Gastroesophageal sphincter (tissue), 4 donors: ENCODE measurements around the gene ZNF417. TPM values are rescaled to one million over a fixed set of nuclear protein-coding genes. Genes with fewer than 3 reads are reported as not detected.
"Not testable (repeated sequence)": the region's sequence is repeated elsewhere in the genome, so short reads cannot be mapped to it uniquely, and the experiment has no call there.

Experiments
- ATAC-seq: fragments of 150-250 bp; one replicate; pipeline ENCODE4 v1.9.1; 2016; ENCODE audit warnings: mild to moderate bottlenecking, moderate library complexity
- H3K27ac ChIP-seq, 4 donors: fragments of 200-600 bp; sonication (generic) in 3 of 4; 1 replicate in 3 of 4; 2 replicates in 1 of 4; pipeline ENCODE4 v1.5.1; 2016 to 2019
- H3K27me3 ChIP-seq: fragments of 200-600 bp; sonication (generic); one replicate; pipeline ENCODE4 v1.5.1; 2019
- H3K36me3 ChIP-seq, 2 donors: fragments of 200-600 bp; sonication (generic); one replicate each; pipeline ENCODE4 v1.5.1; 2019; ENCODE audit warnings: control low read depth in 1 of 2
- H3K4me1 ChIP-seq, 3 donors: fragments of 200-600 bp; sonication (generic); 1 replicate in 2 of 3; 2 replicates in 1 of 3; pipeline ENCODE4 v1.5.1; 2016 to 2019; ENCODE audit warnings: control low read depth in 2 of 3
- H3K4me3 ChIP-seq, 2 donors: fragments of 200-600 bp; sonication (generic); one replicate each; pipeline ENCODE4 v1.5.1; 2019; ENCODE audit warnings: mild to moderate bottlenecking in 1 of 2, moderate library complexity in 1 of 2
- H3K9me3 ChIP-seq, 3 donors: fragments of 200-600 bp; sonication (generic); one replicate each; pipeline ENCODE4 v1.5.1; 2017 to 2019; ENCODE audit warnings: control low read depth in 2 of 3
- EP300 ChIP-seq: sonication (generic); formaldehyde crosslinking; IDR thresholded peaks from one replicate; pipeline ENCODE4 v1.6.1; 2017; ENCODE audit warnings: antibody characterized with exemption, mild to moderate bottlenecking
- POLR2A ChIP-seq, 2 donors: fragments of 450-650 bp; IDR thresholded peaks; one replicate each; pipeline ENCODE4 v1.6.1; 2017; ENCODE audit warnings: antibody characterized with exemption in 2 of 2, mild to moderate bottlenecking in 2 of 2, moderate library complexity in 1 of 2
- POLR2AphosphoS5 ChIP-seq: sonication (generic); formaldehyde crosslinking; IDR thresholded peaks from one replicate; pipeline ENCODE4 v1.6.1; 2017; ENCODE audit warnings: antibody characterized with exemption
- WGBS, 2 donors: methylation state at CpG; one replicate each; pipeline ENCODE4 v1.1.5; 2018; ENCODE audit warnings: low coverage in 1 of 2; 5-methylcytosine and 5-hydroxymethylcytosine counted together
- total RNA-seq, 4 donors: library from RNA; depleted of rRNA; stranded (reverse); fragments of >200 nt; gene quantifications; one replicate each; pipeline ENCODE4 v1.1.0, GENCODE V29; 2016
- TF ChIP-seq, protein P1 (sequence below), 4 experiments: fragments of 200-600 bp in 2 of 4; fragments of 450-650 bp in 2 of 4; sonication (generic) in 1 of 4; IDR thresholded peaks; one replicate each; pipeline ENCODE4 v1.5.1; 2017 to 2019; ENCODE audit warnings: antibody characterized with exemption in 4 of 4, mild to moderate bottlenecking in 2 of 4, moderate library complexity in 2 of 4

Gene ZNF417
- total RNA-seq, 4 donors from 2014 or later = 13.9 to 29.3 (median 16.0) TPM

GRCh38 chr19:57870225-57870624, 46.2 kb downstream of the ZNF417 start:
- no peaks in the 10 kb centered on the region for H3K4me1 ChIP-seq
- no peaks in the 10 kb centered on the region for H3K27me3 ChIP-seq
- no peak overlapping the region for H3K27ac ChIP-seq
- peaks cover 0 to 92% (median 4%) of the 10 kb centered on the region in 3 donors for H3K9me3 ChIP-seq
- no peak for ATAC-seq
- H3K36me3 ChIP-seq = peaks cover 0 to 62% of the 10 kb centered on the region in 2 donors
- WGBS, 2 donors = 96 to 100% methylated on average over 2 of the region's 2 CpGs
- no peak overlapping the region for H3K4me3 ChIP-seq
- TF ChIP-seq POLR2AphosphoS5 (no peak), EP300 (no peak)
- TF ChIP-seq, protein P1, sequence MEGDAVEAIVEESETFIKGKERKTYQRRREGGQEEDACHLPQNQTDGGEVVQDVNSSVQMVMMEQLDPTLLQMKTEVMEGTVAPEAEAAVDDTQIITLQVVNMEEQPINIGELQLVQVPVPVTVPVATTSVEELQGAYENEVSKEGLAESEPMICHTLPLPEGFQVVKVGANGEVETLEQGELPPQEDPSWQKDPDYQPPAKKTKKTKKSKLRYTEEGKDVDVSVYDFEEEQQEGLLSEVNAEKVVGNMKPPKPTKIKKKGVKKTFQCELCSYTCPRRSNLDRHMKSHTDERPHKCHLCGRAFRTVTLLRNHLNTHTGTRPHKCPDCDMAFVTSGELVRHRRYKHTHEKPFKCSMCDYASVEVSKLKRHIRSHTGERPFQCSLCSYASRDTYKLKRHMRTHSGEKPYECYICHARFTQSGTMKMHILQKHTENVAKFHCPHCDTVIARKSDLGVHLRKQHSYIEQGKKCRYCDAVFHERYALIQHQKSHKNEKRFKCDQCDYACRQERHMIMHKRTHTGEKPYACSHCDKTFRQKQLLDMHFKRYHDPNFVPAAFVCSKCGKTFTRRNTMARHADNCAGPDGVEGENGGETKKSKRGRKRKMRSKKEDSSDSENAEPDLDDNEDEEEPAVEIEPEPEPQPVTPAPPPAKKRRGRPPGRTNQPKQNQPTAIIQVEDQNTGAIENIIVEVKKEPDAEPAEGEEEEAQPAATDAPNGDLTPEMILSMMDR (IDR thresholded peaks at IDR 0.05) = no peak

GRCh38 chr19:57869655-57870054, 46.7 kb downstream of the ZNF417 start:
- WGBS, 2 donors = 91 to 100% methylated on average over 4 to 5 of the region's 6 CpGs
- ATAC-seq = not testable (repeated sequence)
- H3K36me3 ChIP-seq = peaks cover 0 to 65% of the 10 kb centered on the region in 2 donors

DNA sequence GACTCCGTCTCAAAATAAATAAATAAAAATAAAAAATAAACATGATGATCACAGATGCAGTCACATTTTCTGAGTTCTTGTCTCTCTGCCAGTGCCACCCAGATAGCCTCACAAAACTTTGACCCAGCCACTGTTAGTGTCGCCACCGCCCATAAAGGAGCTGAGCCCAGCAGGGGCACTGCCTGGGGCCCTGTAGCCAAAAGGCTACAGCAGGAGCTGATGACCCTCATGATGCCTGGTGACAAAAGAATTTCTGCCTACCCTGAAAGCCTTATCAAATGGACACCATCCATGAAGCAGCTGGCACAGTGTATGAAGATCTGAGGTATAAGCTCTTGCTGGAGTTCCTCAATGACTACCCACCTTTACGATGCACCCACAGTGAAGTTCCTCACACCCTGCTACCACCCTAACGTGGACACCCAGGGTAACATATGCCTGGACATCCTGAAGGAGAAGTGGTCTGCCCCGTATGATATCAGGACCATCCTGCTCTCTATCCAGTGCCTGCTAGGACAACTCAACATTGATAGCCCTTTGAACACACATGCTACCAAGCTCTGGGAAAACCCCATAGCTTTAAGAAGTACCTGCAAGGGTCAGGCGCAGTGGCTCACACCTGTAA, 48.4 kb downstream of the ZNF417 start:
- TF ChIP-seq POLR2A (IDR thresholded peaks at IDR 0.05) (no peak), POLR2AphosphoS5 (no peak)
- TF ChIP-seq, protein P1 (IDR thresholded peaks at IDR 0.05) = no peak
- peaks cover 0 to 65% of the 10 kb centered on the region in 2 donors for H3K36me3 ChIP-seq
- no peaks in the 10 kb centered on the region for H3K4me1 ChIP-seq
- H3K4me3 ChIP-seq = no peak overlapping the region
- H3K27ac ChIP-seq = no peak overlapping the region
- no peaks in the 10 kb centered on the region for H3K27me3 ChIP-seq
- 90 to 100% methylated on average over 1 to 4 of the region's 7 CpGs for WGBS, 2 donors
- peaks cover 0 to 87% (median 4%) of the 10 kb centered on the region in 3 donors for H3K9me3 ChIP-seq
- no peak for ATAC-seq

More at GRCh38 chr19:57869655-57870054, 46.7 kb downstream of the ZNF417 start:
- not testable (repeated sequence) for H3K27me3 ChIP-seq, H3K4me1 ChIP-seq, H3K4me3 ChIP-seq, H3K27ac ChIP-seq
- peaks cover 0 to 91% (median 4%) of the 10 kb centered on the region in 3 donors for H3K9me3 ChIP-seq

Other genes with a start within 250 kb of the ZNF417 start
- gene ZSCAN4, start 247.7 kb downstream of the ZNF417 start, total RNA-seq = not detected
- 1 to 10 TPM; 4.4 to 7.3 (median 6.7) TPM for gene ZNF551, start 234.6 kb downstream of the ZNF417 start, total RNA-seq
- 10 to 100 TPM in 1 of 4 donors, 1 to 10 TPM in 3; 3.8 to 12.6 (median 9.0) TPM for gene ZNF154, start 207.4 kb downstream of the ZNF417 start, total RNA-seq
- 10 to 100 TPM in 3 of 4 donors, 1 to 10 TPM in 1; 8.8 to 16.8 (median 11.7) TPM for gene ZNF671, start 189.0 kb downstream of the ZNF417 start, total RNA-seq
- gene ZNF776, start 169.8 kb downstream of the ZNF417 start, total RNA-seq = 10 to 100 TPM; 12.1 to 14.9 (median 13.3) TPM
- 10 to 100 TPM; 12.8 to 20.7 (median 17.1) TPM for gene ZNF586, start 146.9 kb downstream of the ZNF417 start, total RNA-seq
- 1 to 10 TPM; 2.7 to 8.7 (median 4.5) TPM for gene ZNF552, start 101.7 kb downstream of the ZNF417 start, total RNA-seq
- 10 to 100 TPM in 2 of 4 donors, 1 to 10 TPM in 2; 7.6 to 14.5 (median 10.7) TPM for gene ZNF587B, start 86.3 kb downstream of the ZNF417 start, total RNA-seq
- gene ZNF587, start 66.7 kb downstream of the ZNF417 start, total RNA-seq = 10 to 100 TPM in 3 of 4 donors, 1 to 10 TPM in 1; 9.3 to 47.5 (median 17.6) TPM
- 10 to 100 TPM in 2 of 4 donors, 1 to 10 TPM in 2; 4.9 to 13.5 (median 9.6) TPM for gene ZNF814, start 27.6 kb downstream of the ZNF417 start, total RNA-seq
- 10 to 100 TPM; 10.4 to 28.5 (median 13.9) TPM for gene ZNF418, start 18.8 kb upstream of the ZNF417 start, total RNA-seq
- 1 to 10 TPM; 4.2 to 8.6 (median 5.2) TPM for gene ZNF256, start 31.1 kb upstream of the ZNF417 start, total RNA-seq
- gene C19orf18, start 57.9 kb upstream of the ZNF417 start, total RNA-seq = 1 to 10 TPM in 1 of 4 donors, not detected in 3; 4.8 TPM
- 10 to 100 TPM in 3 of 4 donors, 1 to 10 TPM in 1; 6.0 to 49.0 (median 18.8) TPM for gene ZNF606, start 86.2 kb upstream of the ZNF417 start, total RNA-seq
- not detected for gene ZSCAN1, start 117.4 kb upstream of the ZNF417 start, total RNA-seq
- gene ZNF135, start 142.7 kb upstream of the ZNF417 start, total RNA-seq = 1 to 10 TPM; 5.8 to 9.0 (median 7.5) TPM
- gene ZSCAN18, start 181.6 kb upstream of the ZNF417 start, total RNA-seq = 100 to 1,000 TPM in 3 of 4 donors, 10 to 100 TPM in 1; 82.4 to 144 (median 123) TPM
- gene ZNF329, start 234.2 kb upstream of the ZNF417 start, total RNA-seq = 10 to 100 TPM in 2 of 4 donors, 1 to 10 TPM in 2; 8.4 to 14.8 (median 11.7) TPM